Type B pancreatic cell (in vitro differentiated cells): ENCODE measurements around the gene DPY30. TPM values are rescaled to one million over a fixed set of nuclear protein-coding genes. Genes with fewer than 3 reads are reported as not detected.

ENCODE experiments used
- DNase-seq: peaks from one replicate; pipeline ENCODE4 v3.0.0; 2021; ENCODE audit warnings: mixed read lengths; ENCODE audit not compliant: unreplicated experiment; ENCODE audit errors: extremely low spot score
- H3K27ac Mint-ChIP-seq: 2 replicates; pipeline ENCODE4 v1.8.0; 2021; ENCODE audit warnings: mild to moderate bottlenecking, mixed read lengths
- H3K27me3 Mint-ChIP-seq: 2 replicates; pipeline ENCODE4 v1.8.0; 2021; ENCODE audit warnings: mixed read lengths
- H3K36me3 Mint-ChIP-seq: 2 replicates; pipeline ENCODE4 v1.8.0; 2021; ENCODE audit warnings: mixed read lengths
- H3K4me1 Mint-ChIP-seq: one replicate; pipeline ENCODE4 v1.8.0; 2021; ENCODE audit warnings: mixed read lengths; ENCODE audit not compliant: unreplicated experiment
- H3K4me3 Mint-ChIP-seq: 2 replicates; pipeline ENCODE4 v1.8.0; 2021; ENCODE audit warnings: mild to moderate bottlenecking, mixed read lengths
- H3K9me3 Mint-ChIP-seq: 2 replicates; pipeline ENCODE4 v1.8.0; 2021; ENCODE audit warnings: mixed read lengths
- total RNA-seq: library from RNA; stranded (reverse); gene quantifications from 2 replicates; pipeline ENCODE4 v1.2.1, GENCODE V29; 2021; ENCODE audit warnings: low replicate concordance
- TF ChIP-seq, protein P1 (sequence below): fragments of 200-600 bp; sonication (generic); conservative IDR thresholded peaks from 2 replicates; pipeline ENCODE4 v1.5.0; 2021; ENCODE audit warnings: antibody characterized with exemption, mild to moderate bottlenecking

The DPY30 gene
- total RNA-seq, 1 donor from 2014 or later, result 84.5 TPM

DNA sequence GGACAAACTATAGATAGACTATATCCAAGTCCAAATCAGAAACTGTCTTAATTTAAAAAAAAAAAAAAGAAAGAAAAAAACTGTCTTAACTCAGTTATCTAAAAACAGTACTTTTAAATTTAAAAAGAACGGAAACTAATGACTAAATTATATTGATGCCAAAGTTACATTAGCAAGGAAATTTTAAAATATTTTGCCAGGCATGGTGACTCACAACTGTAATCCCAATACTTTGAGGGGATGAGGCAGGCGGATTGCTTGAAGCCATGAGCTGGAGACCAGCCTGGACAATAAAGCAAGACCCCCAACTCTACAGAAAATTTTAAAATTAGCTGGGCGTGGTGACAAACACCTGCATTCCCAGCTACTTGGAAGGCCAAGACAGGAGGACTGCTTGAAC lies 59.6 kb downstream of the DPY30 start:
- Mint-ChIP-seq H3K4me3 (no peak overlapping the region), H3K36me3 (peaks cover 8% of the 10 kb centered on the region), H3K4me1 (peaks cover 26% of the 10 kb centered on the region), H3K27ac (no peak overlapping the region), H3K27me3 (no peaks in the 10 kb centered on the region), H3K9me3 (peaks cover 6% of the 10 kb centered on the region)
- no peak for DNase-seq
- TF ChIP-seq, protein P1, sequence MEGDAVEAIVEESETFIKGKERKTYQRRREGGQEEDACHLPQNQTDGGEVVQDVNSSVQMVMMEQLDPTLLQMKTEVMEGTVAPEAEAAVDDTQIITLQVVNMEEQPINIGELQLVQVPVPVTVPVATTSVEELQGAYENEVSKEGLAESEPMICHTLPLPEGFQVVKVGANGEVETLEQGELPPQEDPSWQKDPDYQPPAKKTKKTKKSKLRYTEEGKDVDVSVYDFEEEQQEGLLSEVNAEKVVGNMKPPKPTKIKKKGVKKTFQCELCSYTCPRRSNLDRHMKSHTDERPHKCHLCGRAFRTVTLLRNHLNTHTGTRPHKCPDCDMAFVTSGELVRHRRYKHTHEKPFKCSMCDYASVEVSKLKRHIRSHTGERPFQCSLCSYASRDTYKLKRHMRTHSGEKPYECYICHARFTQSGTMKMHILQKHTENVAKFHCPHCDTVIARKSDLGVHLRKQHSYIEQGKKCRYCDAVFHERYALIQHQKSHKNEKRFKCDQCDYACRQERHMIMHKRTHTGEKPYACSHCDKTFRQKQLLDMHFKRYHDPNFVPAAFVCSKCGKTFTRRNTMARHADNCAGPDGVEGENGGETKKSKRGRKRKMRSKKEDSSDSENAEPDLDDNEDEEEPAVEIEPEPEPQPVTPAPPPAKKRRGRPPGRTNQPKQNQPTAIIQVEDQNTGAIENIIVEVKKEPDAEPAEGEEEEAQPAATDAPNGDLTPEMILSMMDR, result no peak

DNA sequence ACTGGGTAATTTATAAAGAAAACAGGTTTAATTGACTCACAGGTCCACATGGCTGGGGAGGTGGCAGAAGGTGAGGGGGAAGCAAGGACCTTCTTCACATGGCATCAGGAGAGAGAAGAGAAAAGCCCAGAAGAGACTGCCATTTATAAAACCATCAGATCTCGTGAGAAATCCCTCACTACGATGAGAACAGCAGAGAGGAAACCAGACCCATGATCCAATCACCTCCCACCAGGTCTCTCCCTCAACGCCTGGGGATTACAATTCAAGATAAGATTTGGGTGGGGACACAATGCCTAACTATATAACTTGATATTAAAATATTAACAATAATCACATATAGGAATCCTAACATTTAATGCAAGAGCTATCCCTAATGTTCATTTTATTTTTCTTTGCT lies 60.6 kb downstream of the DPY30 start:
- Mint-ChIP-seq H3K27me3 (no peaks in the 10 kb centered on the region), H3K4me1 (peaks cover 23% of the 10 kb centered on the region), H3K4me3 (no peak overlapping the region), H3K9me3 (peaks cover 4% of the 10 kb centered on the region), H3K36me3 (peaks cover 4% of the 10 kb centered on the region), H3K27ac (no peak overlapping the region)
- TF ChIP-seq, protein P1, result no peak
- DNase-seq, result no peak

DNA sequence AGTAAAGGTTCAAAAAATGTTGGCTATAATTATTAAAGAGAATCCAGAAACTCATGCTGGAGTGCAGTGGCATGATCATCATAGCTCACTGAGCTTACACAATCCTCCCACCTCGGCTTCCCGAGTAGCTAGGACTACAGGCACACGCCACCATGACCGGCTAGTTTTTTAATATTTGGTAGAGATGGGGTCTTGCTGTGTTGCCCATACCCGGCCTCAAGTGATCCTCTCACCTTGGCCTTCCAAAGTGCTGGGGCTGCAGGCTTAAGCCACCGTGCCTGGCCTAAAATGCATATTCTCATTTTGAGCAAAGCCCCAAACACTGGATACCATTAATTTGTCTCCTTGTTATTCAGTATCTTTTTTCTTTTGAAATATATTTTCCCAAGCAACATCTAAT lies 61.2 kb downstream of the DPY30 start:
- no peak for DNase-seq
- H3K4me3 Mint-ChIP-seq, result no peak overlapping the region
- peaks cover 19% of the 10 kb centered on the region for H3K4me1 Mint-ChIP-seq
- H3K36me3 Mint-ChIP-seq, result peaks cover 3% of the 10 kb centered on the region
- H3K27me3 Mint-ChIP-seq, result no peaks in the 10 kb centered on the region
- H3K27ac Mint-ChIP-seq, result no peak overlapping the region
- H3K9me3 Mint-ChIP-seq, result no peaks in the 10 kb centered on the region
- TF ChIP-seq, protein P1, result no peak

Other genes starting within 250 kb of the DPY30 start
- gene MEMO1, start 28.8 kb downstream of the DPY30 start, total RNA-seq, result 45.0 and 48.5 TPM in 2 replicates
- 22.1 and 28.4 TPM in 2 replicates for gene SPAST, start 23.8 kb upstream of the DPY30 start, total RNA-seq
- 32.1 and 34.2 TPM in 2 replicates for gene SLC30A6, start 126.1 kb upstream of the DPY30 start, total RNA-seq
- not detected in 2 replicates for gene NLRC4, start 225.1 kb upstream of the DPY30 start, total RNA-seq
- gene YIPF4, start 238.1 kb upstream of the DPY30 start, total RNA-seq, result 40.8 and 46.1 TPM in 2 replicates